GM21423 (cell line): ENCODE results near the gene SEMA3C.

Source experiments
- ATAC-seq: cut with Tn5 transposase; IDR thresholded peaks from one replicate; pipeline ENCODE4 v1.9.1; 2021; ENCODE audit warnings: mild to moderate bottlenecking, moderate library complexity; ENCODE audit not compliant: unreplicated experiment

SEMA3C gene

DNA sequence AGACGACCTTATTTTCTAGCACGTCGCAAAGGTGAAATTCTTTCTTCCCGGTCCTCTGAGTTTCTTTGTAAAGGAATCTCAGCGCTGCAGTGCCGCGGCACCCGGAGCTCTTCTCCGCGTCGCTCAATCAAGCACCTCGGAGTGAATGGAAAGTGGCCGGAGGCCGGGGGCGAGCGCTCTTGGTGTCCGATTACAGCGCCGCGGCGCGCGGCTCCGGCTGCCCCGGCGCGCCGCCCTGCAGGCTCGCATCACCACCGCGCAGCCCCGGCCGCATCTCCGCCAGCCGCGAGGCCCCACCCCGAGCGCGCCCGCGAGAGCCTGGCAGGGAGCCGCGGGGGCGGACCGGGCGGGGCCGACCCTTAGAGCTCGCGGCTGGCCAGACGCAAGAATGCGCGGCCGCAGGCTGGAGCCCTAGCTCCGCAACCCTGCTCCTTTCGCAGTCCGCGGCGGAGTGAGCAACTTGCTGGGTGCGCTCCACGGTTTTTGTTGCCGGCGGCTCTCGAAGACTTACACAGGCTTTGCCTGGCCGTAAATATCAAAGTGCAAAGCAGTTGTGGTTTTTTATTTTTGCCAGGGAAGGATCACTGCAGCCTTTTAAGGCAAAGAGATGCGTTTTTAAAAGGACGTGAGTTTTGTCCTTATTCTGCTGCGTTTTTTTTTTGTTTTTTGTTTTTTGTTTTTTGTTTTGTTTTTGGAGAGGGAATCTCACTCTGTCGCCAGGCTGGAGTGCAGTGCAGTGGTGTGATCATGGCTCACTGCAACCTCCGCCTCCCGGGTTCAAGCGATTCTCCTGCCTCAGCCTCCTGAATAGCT, at the start of gene SEMA3C:
Gene SEMA3C (minus strand): TSS at position 143 of the 813 bp plus-strand sequence. CDS start 2,270 bp downstream, outside the sequence.
- peak; percentile 69 for ATAC-seq

GRCh38 chr7:80968606-80969005, 49.8 kb upstream of the SEMA3C start:
- no peak for ATAC-seq

- no peak for ATAC-seq
Measured at GRCh38 chr7:80967917-80968297, 49.1 kb upstream of the SEMA3C start.

DNA sequence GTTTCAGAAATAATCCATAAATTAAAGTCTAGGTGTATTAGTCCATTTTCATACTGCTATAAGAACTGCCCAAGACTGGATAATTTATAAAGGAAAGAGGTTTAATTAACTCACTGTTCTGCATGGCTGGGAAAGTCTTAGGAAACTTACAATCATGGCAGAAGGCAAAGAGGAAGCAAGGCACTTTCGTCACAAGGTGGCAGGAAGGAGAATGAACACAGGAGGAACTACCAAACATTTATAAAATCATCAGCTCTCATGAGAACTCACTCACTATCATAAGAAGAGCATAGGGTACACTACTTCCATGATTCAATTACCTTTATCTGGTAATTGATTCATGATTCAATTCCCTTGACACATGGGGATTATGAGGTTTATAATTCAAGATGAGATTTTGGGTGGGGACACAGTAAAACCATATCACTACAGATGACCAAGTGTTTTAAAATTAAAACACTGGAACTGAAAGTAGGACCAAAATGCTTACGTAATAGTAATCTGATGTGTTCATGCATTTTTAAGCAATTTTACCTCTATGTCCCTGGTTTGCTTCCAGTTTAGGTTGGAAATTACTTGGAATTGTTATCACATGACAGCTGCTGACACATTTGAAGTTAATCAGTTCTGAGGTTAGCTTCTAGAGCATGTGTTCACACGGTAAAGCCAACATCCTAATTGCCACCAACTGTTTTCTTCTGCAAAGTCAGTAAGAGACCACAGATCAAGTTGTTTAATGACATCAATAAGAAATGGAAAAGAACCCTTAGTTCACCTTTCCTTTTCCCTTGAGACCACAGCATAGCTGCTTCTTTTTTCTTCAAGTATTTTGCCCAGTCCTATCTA, 48.4 kb upstream of the SEMA3C start:
- ATAC-seq: no peak

DNA sequence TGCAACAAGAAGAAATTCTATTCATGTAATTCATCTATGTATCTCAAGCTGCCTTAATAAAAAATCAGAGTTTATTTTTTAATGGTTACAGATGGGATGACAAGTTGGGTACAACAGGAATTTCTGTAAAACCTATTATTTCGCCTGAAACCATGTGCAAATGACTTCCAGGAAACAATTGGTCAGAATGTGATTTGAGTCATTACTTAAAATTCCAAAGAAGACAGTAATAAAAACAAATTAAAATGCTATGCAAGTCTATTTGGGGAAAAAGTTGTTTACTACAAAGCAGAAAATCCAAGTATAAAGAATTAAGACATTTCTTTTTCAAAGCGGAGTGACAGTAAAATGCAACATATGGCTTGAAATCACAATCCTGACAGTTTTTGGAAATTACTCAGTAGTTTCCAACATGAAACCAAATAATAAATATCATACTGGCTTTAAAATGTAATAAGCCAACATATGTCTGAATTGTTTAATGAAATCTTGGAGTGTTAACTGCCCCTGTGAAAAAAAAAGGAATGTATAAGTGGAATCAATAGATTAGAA, 41.5 kb upstream of the SEMA3C start:
- ATAC-seq: no peak

DNA sequence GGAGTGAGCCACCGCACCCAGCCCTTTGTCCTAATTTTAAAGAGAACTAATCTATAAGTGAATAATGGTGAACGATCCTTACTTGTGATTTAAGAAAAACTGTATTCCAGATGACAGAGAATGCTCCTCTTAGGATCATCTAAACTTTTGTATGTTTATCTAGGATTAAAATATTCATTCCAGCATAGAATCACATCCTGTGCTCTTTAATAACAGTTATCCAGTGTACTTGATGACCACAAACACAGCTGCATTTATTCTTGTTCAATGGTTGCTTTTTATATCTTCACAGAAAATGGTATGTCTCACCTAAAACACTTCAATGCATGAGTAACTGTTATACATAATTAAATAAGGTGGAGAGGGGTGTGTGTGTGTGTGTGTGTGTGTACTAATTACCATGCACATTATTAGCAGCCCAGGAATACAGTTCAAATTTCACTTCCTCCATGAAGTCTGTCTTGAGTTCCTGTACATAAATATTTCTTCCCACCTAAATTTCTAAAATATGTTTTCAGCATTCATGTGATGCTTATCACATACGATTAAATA, 38.5 kb upstream of the SEMA3C start:
- no peak for ATAC-seq

GRCh38 chr7:80954191-80954590, 35.3 kb upstream of the SEMA3C start:
- ATAC-seq: no peak

DNA sequence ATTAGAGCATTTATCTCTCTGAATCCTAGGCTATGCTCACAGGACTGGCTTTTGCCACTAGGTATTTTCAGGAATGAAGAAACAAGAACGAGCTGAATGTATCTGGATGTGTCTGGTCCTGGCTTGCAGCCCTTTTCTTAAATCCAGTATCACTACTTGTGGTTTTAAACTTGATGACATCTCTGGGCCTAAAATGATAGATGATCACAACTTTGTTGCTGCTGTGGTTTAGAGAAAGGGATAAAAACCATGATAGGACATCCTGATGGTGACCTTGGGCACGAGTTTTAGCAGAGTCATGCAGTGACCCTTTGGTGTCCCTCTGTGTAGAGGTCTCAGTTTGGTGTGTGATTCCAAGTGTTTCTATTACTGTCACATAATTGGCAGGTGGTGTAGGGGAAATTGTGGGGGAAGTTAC, 31.7 kb upstream of the SEMA3C start:
- no peak for ATAC-seq

- no peak for ATAC-seq
Measured at GRCh38 chr7:80949449-80949848, 30.6 kb upstream of the SEMA3C start.

DNA sequence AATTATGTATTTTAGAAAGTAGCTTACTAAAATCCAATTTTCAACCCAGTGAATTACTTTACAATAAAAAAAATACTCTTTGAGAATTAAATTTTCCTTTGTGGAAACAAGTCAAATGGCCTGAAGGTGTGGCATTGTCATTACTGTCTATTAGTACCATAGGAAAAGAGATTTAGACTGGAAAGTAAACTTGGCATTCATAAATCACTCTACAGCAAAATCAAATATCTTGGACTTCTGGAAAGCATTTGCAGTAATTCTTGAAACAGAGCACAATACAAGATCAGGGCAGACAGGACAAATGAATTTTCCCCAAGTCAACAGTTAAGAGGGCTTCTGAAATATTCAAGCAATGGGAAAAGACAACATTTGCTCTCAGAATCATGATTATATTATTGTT, 28.0 kb upstream of the SEMA3C start:
- no peak for ATAC-seq

- ATAC-seq: no peak
Measured at GRCh38 chr7:80945976-80946375, 27.1 kb upstream of the SEMA3C start.

DNA sequence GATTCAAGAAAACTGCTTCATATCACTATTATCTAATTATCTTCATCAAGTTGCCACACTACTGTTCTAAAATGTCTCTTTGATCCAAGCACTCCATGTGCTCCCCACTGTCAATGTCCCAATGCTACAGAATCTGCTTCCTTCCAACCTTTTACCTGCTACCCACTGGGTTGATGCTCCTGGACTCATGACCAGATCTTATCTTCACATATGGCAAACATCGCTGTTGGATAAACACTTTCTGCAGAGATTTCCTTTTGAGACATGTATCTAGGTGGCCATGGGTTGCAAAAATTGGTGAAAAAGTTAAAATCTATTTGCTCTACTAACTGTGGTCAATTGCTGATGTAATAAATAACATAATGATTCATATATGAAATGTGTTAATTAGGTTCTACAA, 24.5 kb upstream of the SEMA3C start:
- ATAC-seq: no peak

- no peak for ATAC-seq
Measured at GRCh38 chr7:80942261-80943041, 23.6 kb upstream of the SEMA3C start.

DNA sequence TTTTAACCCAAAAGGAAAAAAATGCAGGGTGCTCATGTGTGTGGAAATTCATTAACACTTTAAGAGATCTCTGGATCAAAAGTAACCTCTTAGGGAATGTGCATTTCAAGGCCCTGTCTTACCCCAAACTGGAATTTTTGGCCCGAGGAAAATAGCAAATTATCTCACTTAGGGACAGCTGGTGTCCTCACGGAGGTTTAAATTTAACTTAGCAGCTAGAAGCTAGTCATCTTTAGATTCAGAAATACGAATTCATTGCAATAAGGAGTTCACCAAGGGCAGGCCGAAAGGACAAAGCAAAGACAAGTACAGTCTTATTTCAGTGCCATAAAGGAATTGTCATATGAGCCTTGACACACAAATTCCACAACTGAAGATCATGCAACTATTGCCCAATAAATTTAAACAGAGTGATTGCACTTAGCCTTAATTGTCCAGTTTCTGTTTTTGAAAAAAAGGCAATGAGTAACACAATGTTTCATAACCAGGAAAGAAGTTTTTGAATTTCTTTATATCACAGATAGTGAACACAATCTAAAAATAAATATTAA, 22.4 kb upstream of the SEMA3C start:
- no peak for ATAC-seq

GRCh38 chr7:80940539-80941207, 21.8 kb upstream of the SEMA3C start:
- ATAC-seq: no peak

- ATAC-seq: no peak
Measured at GRCh38 chr7:80937336-80937735, 18.5 kb upstream of the SEMA3C start.

DNA sequence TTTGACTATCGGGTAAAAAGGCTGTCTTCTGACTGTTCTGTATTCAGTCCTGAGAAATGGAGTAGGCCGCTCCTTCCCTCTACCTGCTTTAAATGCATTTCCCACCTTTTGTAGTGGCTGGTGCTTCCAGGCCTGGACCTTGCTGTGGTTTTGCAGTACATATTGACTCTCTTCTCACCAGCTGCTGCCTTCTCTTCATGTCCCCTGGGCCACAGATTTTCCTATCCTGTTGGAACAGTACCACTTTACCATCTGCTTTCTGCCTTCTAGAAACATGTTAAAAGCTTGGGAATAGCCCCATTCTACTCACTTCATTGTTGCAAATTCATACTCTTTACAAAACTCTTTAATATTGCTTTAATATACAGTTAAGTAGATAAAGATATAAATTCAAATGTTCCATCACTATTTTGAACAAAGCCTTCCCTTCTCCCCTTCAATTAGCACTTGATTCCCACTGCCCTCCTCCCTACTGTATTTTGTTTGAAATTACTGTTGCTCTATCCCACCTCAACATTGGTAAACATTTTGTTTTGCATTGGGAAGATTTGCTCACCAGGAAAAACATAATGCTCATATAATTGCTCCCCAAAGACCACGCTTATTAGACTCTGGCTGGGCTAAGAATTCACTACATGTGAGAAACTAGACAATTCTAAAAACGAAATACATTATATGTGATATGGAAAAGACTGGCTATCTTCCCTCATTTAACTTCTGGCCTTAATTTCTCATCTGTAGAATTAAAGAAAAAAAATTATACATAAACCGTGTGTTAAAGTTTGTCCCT, 17.3 kb upstream of the SEMA3C start:
- ATAC-seq: no peak

- no peak for ATAC-seq
Measured at GRCh38 chr7:80934321-80934720, 15.5 kb upstream of the SEMA3C start.

DNA sequence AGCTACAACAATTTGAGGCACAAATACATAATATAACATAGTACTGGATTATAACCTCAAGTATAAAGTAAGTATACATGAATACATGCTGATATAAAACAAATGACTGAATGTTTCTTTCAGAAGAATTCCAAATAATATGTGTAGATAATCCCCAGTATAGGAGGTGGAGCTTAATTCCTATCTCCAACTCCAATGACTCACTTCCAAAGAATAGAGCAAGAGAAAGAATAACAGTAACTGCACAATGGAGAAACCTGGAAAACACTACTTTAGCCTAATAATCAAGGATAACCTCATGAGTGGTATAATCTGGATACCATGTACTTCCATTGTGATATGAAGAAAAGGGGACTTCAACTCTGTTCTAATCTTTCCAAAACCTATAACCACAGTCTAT, 13.7 kb upstream of the SEMA3C start:
- ATAC-seq: no peak
